ENCODE measurements around the gene PRG3. TPM values are rescaled to one million over a fixed set of nuclear protein-coding genes. Genes with fewer than 3 reads are reported as not detected.
"Not testable (repeated sequence)": the region's sequence is repeated elsewhere in the genome, so short reads cannot be mapped to it uniquely, and the experiment has no call there.

The PRG3 gene
- total RNA-seq, 1 donor from 2014 or later, result not detected

GRCh38 chr11:57410287-57410686 is 29.3 kb upstream of the PRG3 start:
- no peak for ATAC-seq (ENCODE audit: poor library complexity)
- intact Hi-C loops (cut with DNase I), result no loop called here
- DNase-seq, result no peak

GRCh38 chr11:57409321-57410100 is 28.6 kb upstream of the PRG3 start:
- no peak for DNase-seq
- intact Hi-C loops (cut with DNase I), result no loop called here
- no peak for ATAC-seq (ENCODE audit: poor library complexity)

GRCh38 chr11:57408771-57409170 is 27.8 kb upstream of the PRG3 start:
- ATAC-seq (ENCODE audit: poor library complexity) (no peak), DNase-seq (no peak)
- intact Hi-C loops (cut with DNase I), result no loop called here

- DNase-seq (no peak), ATAC-seq (ENCODE audit: poor library complexity) (no peak)
- intact Hi-C loops (cut with DNase I), result no loop called here
Observed at GRCh38 chr11:57407941-57408475, 27.1 kb upstream of the PRG3 start.

- intact Hi-C loops (cut with DNase I), result no loop called here
- ATAC-seq (ENCODE audit: poor library complexity) (peak; percentile 70), DNase-seq (peak; percentile 44)
Observed at GRCh38 chr11:57407010-57407920, 26.3 kb upstream of the PRG3 start.

- ATAC-seq (ENCODE audit: poor library complexity) (peak; percentile 65), DNase-seq (peak; percentile 56)
- intact Hi-C loops (cut with DNase I), result no loop called here
Observed at GRCh38 chr11:57406337-57406904, 25.5 kb upstream of the PRG3 start.

GRCh38 chr11:57405271-57405860 is 24.4 kb upstream of the PRG3 start:
- no peak for DNase-seq
- ATAC-seq (ENCODE audit: poor library complexity), result peak; percentile 19
- intact Hi-C loops (cut with DNase I), result no loop called here

GRCh38 chr11:57403802-57404147 is 22.8 kb upstream of the PRG3 start:
- DNase-seq, result no peak
- intact Hi-C loops (cut with DNase I), result no loop called here
- no peak for ATAC-seq (ENCODE audit: poor library complexity)

- not testable (repeated sequence) for ATAC-seq (ENCODE audit: poor library complexity)
Observed at GRCh38 chr11:57403003-57403801, 22.3 kb upstream of the PRG3 start.

GRCh38 chr11:57402188-57403002 is 21.4 kb upstream of the PRG3 start:
- DNase-seq (no peak), ATAC-seq (ENCODE audit: poor library complexity) (no peak)
- intact Hi-C loops (cut with DNase I), result no loop called here

More at GRCh38 chr11:57403003-57403801, 22.3 kb upstream of the PRG3 start:
- DNase-seq; intact Hi-C loops (cut with DNase I): not testable (repeated sequence)

GRCh38 chr11:57399972-57400578 is 19.1 kb upstream of the PRG3 start:
- intact Hi-C loops (cut with DNase I), result no loop called here

GRCh38 chr11:57399221-57399620 is 18.3 kb upstream of the PRG3 start:
- intact Hi-C loops (cut with DNase I), result no loop called here
- DNase-seq (no peak), ATAC-seq (ENCODE audit: poor library complexity) (no peak)

More at GRCh38 chr11:57399972-57400578, 19.1 kb upstream of the PRG3 start:
- no peak for ATAC-seq (ENCODE audit: poor library complexity)
- no peak for DNase-seq

GRCh38 chr11:57397394-57397990 is 16.5 kb upstream of the PRG3 start:
- intact Hi-C loops (cut with DNase I), result no loop called here
- no peak for ATAC-seq (ENCODE audit: poor library complexity)
- DNase-seq, result no peak

GRCh38 chr11:57396744-57397143 is 15.8 kb upstream of the PRG3 start:
- ATAC-seq (ENCODE audit: poor library complexity) (no peak), DNase-seq (no peak)
- intact Hi-C loops (cut with DNase I), result no loop called here

GRCh38 chr11:57395905-57396623 is 15.1 kb upstream of the PRG3 start:
- ATAC-seq (ENCODE audit: poor library complexity) (no peak), DNase-seq (no peak)
- intact Hi-C loops (cut with DNase I), result no loop called here
